ENCODE results near the gene PPARD. TPM values are rescaled to one million over a fixed set of nuclear protein-coding genes. Genes with fewer than 3 reads are reported as not detected.

PPARD gene
- total and polyA plus RNA-seq, 4 experiments from 2014 or later = 2.6 to 38.7 (median 24.0) TPM

DNA sequence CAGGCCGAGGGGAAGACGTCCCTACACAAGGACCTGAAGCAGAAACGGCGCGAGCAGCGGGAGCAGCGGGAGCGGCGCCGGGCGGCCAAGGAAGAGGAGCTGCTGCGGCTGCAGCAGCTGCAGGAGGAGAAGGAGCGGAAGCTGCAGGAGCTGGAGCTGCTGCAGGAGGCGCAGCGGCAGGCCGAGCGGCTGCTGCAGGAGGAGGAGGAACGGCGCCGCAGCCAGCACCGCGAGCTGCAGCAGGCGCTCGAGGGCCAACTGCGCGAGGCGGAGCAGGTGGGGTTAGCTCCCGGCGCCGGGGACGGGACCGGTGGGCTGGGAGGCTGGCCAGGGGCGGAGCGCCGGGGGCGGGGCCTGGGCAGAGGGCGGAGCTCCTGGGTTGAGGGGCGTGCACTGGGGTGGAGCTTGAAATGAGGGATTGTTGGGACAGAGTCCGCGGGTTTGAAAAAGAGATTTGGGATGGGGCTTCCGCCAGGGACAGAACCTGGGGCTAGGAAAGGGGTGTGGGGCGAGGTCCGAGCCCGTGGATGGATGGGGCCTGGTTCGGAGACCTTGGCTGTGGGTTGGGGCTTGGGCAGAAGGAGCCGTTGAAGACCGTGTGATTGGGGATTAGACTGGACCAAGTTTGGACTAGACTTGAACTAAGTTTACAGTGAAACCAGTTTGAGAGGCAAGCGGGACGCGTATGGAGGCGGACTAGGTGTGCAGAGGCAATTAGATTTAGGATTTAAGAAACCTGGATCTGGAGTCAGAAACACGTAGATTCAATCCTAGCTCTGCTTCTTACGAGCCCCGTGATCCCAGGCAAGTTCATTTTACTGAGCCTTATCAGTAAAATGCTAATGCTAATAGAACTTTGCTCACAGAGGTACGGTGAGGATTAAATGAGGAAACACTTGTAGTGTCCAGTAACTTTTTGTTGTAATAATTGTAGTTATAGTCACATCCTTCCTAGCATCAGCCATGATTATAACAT is 23.9 kb upstream of the PPARD start:
- H3K27ac Mint-ChIP-seq = peak overlapping the region in 5 of 7 donors; percentile 41 to 64 (median 62)
- peaks cover 71 to 86% of the 10 kb centered on the region in 2 donors for H3K36me3 Mint-ChIP-seq
- H3K4me3 Mint-ChIP-seq = no peak overlapping the region
- Histone ChIP-seq H3K27ac (ENCODE audit: low read depth, low read length) (no peak overlapping the region), H3K36me3 (ENCODE audit: insufficient read depth, low read length) (peaks cover 70% of the 10 kb centered on the region), H3K4me3 (ENCODE audit: low read length in 2 of 2) (no peak overlapping the region), H3K9me3 (ENCODE audit: control insufficient read depth in 1 of 2, low read length in 2 of 2) (no peaks in the 10 kb centered on the region), H3K27me3 (ENCODE audit: insufficient read depth, low read length) (no peaks in the 10 kb centered on the region), H3K4me1 (ENCODE audit: insufficient read depth, low read length) (peaks cover 28% of the 10 kb centered on the region)
- no peaks in the 10 kb centered on the region for H3K27me3 Mint-ChIP-seq
- ChIA-PET POLR2A (ENCODE audit: partially characterized antibody) (interaction anchor here (1.5 to 26.7 kb wide), 2 partner anchors 14 to 15 kb away, joined by 3 to 805 read pairs; partner anchors contain the start of gene DEF6), CTCF (ENCODE audit: partially characterized antibody) (interaction anchor here (1.7 kb wide), 2 partner anchors 9 to 25 kb away, joined by 5 to 7 read pairs; no protein-coding TSS in a partner anchor)
- H3K4me1 Mint-ChIP-seq = peaks cover 26 to 51% (median 40%) of the 10 kb centered on the region in 4 donors
- peak in 1 of 5 donors; percentile 27 for DNase-seq
- H3K9me3 Mint-ChIP-seq = no peaks in the 10 kb centered on the region
- intact Hi-C loops (cut with micrococcal nuclease) = no loop called here

DNA sequence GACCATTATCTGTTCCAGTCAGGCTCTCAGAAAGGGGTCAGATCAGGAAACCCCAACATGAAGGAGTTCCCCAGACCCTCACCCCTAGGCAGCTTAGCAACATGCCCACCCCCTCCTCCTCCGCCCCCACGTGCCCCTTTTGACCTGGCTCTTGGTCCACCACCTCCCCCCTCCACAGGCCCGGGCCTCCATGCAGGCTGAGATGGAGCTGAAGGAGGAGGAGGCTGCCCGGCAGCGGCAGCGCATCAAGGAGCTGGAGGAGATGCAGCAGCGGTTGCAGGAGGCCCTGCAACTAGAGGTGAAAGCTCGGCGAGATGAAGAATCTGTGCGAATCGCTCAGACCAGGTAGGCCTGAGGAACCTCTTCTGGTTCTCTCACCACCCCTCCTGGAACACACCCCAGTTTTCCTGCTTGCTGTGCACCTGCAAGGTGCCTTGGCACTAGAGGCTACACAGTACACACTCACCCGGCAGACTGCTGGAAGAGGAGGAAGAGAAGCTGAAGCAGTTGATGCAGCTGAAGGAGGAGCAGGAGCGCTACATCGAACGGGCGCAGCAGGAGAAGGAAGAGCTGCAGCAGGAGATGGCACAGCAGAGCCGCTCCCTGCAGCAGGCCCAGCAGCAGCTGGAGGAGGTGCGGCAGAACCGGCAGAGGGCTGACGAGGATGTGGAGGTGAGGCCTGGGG is 22.9 kb upstream of the PPARD start:
- Mint-ChIP-seq H3K9me3 (no peaks in the 10 kb centered on the region), H3K27me3 (no peaks in the 10 kb centered on the region), H3K27ac (peak overlapping the region in 4 of 7 donors; percentile 25 to 90 (median 34)), H3K4me3 (no peak overlapping the region), H3K4me1 (peaks cover 21 to 42% (median 32%) of the 10 kb centered on the region in 4 donors), H3K36me3 (peaks cover 66 to 79% of the 10 kb centered on the region in 2 donors)
- peak overlapping the region; percentile 19 for H3K27ac ChIP-seq (ENCODE audit: low read depth, low read length)
- H3K36me3 ChIP-seq (ENCODE audit: insufficient read depth, low read length) = peaks cover 71% of the 10 kb centered on the region
- H3K9me3 ChIP-seq (ENCODE audit: control insufficient read depth in 1 of 2, low read length in 2 of 2) = no peaks in the 10 kb centered on the region
- no peak overlapping the region for H3K4me3 ChIP-seq (ENCODE audit: low read length in 2 of 2)
- H3K4me1 ChIP-seq (ENCODE audit: insufficient read depth, low read length) = peaks cover 18% of the 10 kb centered on the region
- no peak for DNase-seq
- POLR2A ChIA-PET (ENCODE audit: partially characterized antibody) = interaction anchor here (1.5 to 26.7 kb wide), 2 partner anchors 13 to 16 kb away, joined by 3 to 805 read pairs; partner anchors contain the start of gene DEF6
- H3K27me3 ChIP-seq (ENCODE audit: insufficient read depth, low read length) = no peaks in the 10 kb centered on the region
- intact Hi-C loops (cut with micrococcal nuclease) = no loop called here
- CTCF ChIA-PET (ENCODE audit: partially characterized antibody) = interaction anchor here (0.8 to 1.7 kb wide), 5 partner anchors 8 to 130 kb away, joined by 3 to 7 read pairs (median 5); partner anchors contain the start of gene PPARD

DNA sequence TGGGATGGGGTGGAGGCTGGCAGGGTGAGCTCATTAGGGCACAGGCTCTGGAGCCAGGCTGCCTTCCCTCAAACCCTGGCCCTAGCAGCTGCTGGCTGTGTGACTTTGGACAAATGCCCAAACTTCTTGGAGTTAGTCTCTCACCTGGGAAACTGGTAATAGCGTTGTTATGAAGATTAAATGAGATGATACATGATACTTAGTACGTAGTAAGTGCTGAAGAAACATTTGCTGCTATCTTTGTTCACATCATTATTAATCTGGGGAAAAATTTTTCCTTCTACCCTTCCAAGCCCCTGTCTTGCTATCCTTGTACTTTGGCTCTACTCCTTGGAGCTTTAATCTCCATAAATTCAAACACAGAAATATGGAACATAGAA is 22.3 kb upstream of the PPARD start:
- no peak for DNase-seq
- no peak overlapping the region for H3K4me3 Mint-ChIP-seq
- ChIA-PET CTCF (ENCODE audit: partially characterized antibody) (interaction anchor here (0.8 to 1.7 kb wide), 4 partner anchors 22 to 129 kb away, joined by 3 to 5 read pairs (median 4); partner anchors contain the start of gene PPARD), POLR2A (ENCODE audit: partially characterized antibody) (interaction anchor here (1.1 to 26.7 kb wide), 3 partner anchors 13 to 152 kb away, joined by 3 to 805 read pairs (median 3); partner anchors contain the start of gene DEF6)
- H3K27me3 ChIP-seq (ENCODE audit: insufficient read depth, low read length) = no peaks in the 10 kb centered on the region
- no peaks in the 10 kb centered on the region for H3K9me3 ChIP-seq (ENCODE audit: control insufficient read depth in 1 of 2, low read length in 2 of 2)
- H3K36me3 Mint-ChIP-seq = peaks cover 65 to 78% of the 10 kb centered on the region in 2 donors
- H3K27me3 Mint-ChIP-seq = no peaks in the 10 kb centered on the region
- peaks cover 16 to 37% (median 27%) of the 10 kb centered on the region in 4 donors for H3K4me1 Mint-ChIP-seq
- no peak overlapping the region for H3K4me3 ChIP-seq (ENCODE audit: low read length in 2 of 2)
- H3K9me3 Mint-ChIP-seq = no peaks in the 10 kb centered on the region
- H3K27ac Mint-ChIP-seq = peak overlapping the region; percentile 24 to 83 (median 36)
- intact Hi-C loops (cut with micrococcal nuclease) = no loop called here
- peaks cover 71% of the 10 kb centered on the region for H3K36me3 ChIP-seq (ENCODE audit: insufficient read depth, low read length)
- peaks cover 13% of the 10 kb centered on the region for H3K4me1 ChIP-seq (ENCODE audit: insufficient read depth, low read length)
- H3K27ac ChIP-seq (ENCODE audit: low read depth, low read length) = peak overlapping the region; percentile 19

DNA sequence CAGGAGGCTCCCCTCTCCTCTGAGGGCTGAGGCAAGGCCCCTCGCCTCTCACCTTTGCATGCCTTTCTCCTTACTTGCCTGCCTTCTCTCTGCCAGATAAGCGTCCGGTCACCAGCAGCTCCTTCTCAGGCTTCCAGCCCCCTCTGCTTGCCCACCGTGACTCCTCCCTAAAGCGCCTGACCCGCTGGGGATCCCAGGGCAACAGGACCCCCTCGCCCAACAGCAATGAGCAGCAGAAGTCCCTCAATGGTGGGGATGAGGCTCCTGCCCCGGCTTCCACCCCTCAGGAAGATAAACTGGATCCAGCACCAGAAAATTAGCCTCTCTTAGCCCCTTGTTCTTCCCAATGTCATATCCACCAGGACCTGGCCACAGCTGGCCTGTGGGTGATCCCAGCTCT is 21.3 kb upstream of the PPARD start:
- peak in 1 of 5 donors; percentile 12 for DNase-seq

DNA sequence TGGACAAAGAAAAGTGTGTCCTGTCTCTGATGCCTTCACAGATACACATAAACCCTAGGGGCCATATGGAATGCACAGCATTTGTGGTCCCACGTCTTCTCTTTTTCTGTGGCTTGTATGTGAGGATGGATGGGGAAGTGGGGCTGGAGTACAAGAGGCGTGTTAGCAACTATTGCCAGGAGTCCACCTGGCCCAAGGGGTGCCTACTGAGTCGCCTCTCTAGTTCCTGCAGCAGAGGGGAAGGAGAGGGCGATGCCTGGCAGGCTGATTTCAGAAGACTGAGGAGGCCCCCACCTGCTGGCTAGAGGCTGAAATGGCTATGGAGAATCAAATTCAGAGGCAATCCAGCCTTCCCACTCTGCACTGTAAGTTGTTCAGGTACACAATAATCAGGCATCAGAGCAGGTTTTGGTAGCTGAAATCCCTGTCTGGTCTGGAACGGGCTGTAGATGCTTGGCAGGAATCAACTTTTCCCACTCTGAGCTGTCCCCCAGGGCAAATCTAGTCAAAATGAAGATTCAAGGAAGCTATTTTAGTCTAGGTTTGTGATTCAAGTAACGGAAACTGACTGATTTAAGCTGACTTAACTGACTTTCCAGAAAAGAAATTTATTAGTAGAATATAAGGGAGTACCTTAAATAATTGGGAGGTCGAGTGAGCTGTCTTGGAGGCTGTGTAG is 14.9 kb upstream of the PPARD start:
- Mint-ChIP-seq H3K9me3 (peaks cover 0 to 4% (median 0%) of the 10 kb centered on the region in 8 donors), H3K27me3 (no peaks in the 10 kb centered on the region), H3K4me1 (peaks cover 16 to 25% (median 20%) of the 10 kb centered on the region in 4 donors), H3K4me3 (peak overlapping the region in 5 of 8 donors; percentile 15 to 62 (median 44)), H3K27ac (peak overlapping the region; percentile 19 to 95 (median 82)), H3K36me3 (peaks cover 19 to 34% of the 10 kb centered on the region in 2 donors)
- POLR2A ChIA-PET (ENCODE audit: partially characterized antibody) = interaction anchor here (0.9 to 26.7 kb wide), 6 partner anchors 24 to 140 kb away, joined by 3 to 805 read pairs (median 4); partner anchors contain the start of genes DEF6 and RPL10A
- Histone ChIP-seq H3K27me3 (ENCODE audit: insufficient read depth, low read length) (no peaks in the 10 kb centered on the region), H3K4me1 (ENCODE audit: insufficient read depth, low read length) (peaks cover 24% of the 10 kb centered on the region), H3K4me3 (ENCODE audit: low read length in 2 of 2) (no peak overlapping the region), H3K36me3 (ENCODE audit: insufficient read depth, low read length) (peaks cover 10% of the 10 kb centered on the region), H3K9me3 (ENCODE audit: control insufficient read depth in 1 of 2, low read length in 2 of 2) (no peaks in the 10 kb centered on the region), H3K27ac (ENCODE audit: low read depth, low read length) (no peak overlapping the region)
- intact Hi-C loops (cut with micrococcal nuclease) = loop anchor here (1.0 to 2.0 kb wide), 5 partner anchors 15 to 122 kb away; partner anchors contain the start of genes DEF6 and PPARD
- DNase-seq = peak; percentile 72 to 82 (median 74)
- CTCF ChIA-PET (ENCODE audit: partially characterized antibody) = interaction anchor here (0.6 to 12.5 kb wide), 21 partner anchors 9 to 264 kb away, joined by 3 to 429 read pairs (median 4); partner anchors contain the start of genes DEF6, FANCE, PPARD and RPL10A

More for the DNA sequence above, 21.3 kb upstream of the PPARD start:
- peaks cover 62 to 72% of the 10 kb centered on the region in 2 donors for H3K36me3 Mint-ChIP-seq
- H3K27ac Mint-ChIP-seq = peak overlapping the region in 4 of 7 donors; percentile 44 to 73 (median 70)
- POLR2A ChIA-PET (ENCODE audit: partially characterized antibody) = interaction anchor here (0.6 to 26.7 kb wide), 3 partner anchors 17 to 415 kb away, joined by 3 to 805 read pairs (median 3); partner anchors contain the start of gene DEF6
- no peaks in the 10 kb centered on the region for H3K27me3 ChIP-seq (ENCODE audit: insufficient read depth, low read length)
- intact Hi-C loops (cut with micrococcal nuclease) = no loop called here
- H3K27ac ChIP-seq (ENCODE audit: low read depth, low read length) = no peak overlapping the region
- CTCF ChIA-PET (ENCODE audit: partially characterized antibody) = interaction anchor here (0.9 to 1.4 kb wide), 5 partner anchors 12 to 28 kb away, joined by 3 to 4 read pairs (median 4); partner anchors contain the start of gene DEF6
- no peaks in the 10 kb centered on the region for H3K9me3 Mint-ChIP-seq
- peaks cover 5% of the 10 kb centered on the region for H3K4me1 ChIP-seq (ENCODE audit: insufficient read depth, low read length)
- peaks cover 71% of the 10 kb centered on the region for H3K36me3 ChIP-seq (ENCODE audit: insufficient read depth, low read length)
- no peak overlapping the region for H3K4me3 ChIP-seq (ENCODE audit: low read length in 2 of 2)
- peaks cover 14 to 28% (median 21%) of the 10 kb centered on the region in 4 donors for H3K4me1 Mint-ChIP-seq
- H3K9me3 ChIP-seq (ENCODE audit: control insufficient read depth in 1 of 2, low read length in 2 of 2) = no peaks in the 10 kb centered on the region
- H3K27me3 Mint-ChIP-seq = no peaks in the 10 kb centered on the region
- no peak overlapping the region for H3K4me3 Mint-ChIP-seq

DNA sequence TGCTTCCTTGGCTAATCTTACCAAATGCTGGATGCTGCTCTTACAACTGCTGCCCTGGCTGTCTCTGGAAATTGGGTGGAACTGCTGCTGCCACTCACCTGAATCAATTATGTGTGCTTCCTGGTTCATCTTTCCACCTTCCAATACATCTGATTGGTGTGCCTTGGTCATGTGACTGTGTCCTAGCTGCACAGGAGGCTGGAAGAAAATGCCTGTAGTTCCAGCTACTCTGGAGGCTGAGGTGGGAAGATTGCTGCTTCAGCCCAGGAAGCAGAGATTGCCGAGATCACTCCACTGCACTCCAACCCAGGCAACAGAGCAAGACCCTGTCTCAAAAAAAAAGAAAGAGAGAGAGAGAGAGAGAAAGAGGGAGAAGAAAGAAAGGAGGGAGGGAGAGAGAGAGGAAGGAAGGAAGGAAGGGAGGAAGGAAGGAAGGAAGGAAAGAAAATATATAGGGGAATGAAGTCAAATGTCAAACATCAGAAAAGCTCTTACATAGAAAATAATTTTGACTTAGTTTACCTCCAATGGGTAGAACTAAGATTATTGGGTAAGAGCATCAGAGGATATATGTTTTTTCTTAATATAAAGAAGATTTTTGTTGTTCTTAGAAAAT is 14.1 kb upstream of the PPARD start:
- CTCF ChIA-PET (ENCODE audit: partially characterized antibody) = interaction anchor here (0.5 to 12.5 kb wide), 22 partner anchors 10 to 263 kb away, joined by 3 to 429 read pairs (median 4); partner anchors contain the start of genes DEF6, FANCE, PPARD and RPL10A
- peaks cover 19 to 30% of the 10 kb centered on the region in 2 donors for H3K36me3 Mint-ChIP-seq
- Histone ChIP-seq H3K27me3 (ENCODE audit: insufficient read depth, low read length) (no peaks in the 10 kb centered on the region), H3K36me3 (ENCODE audit: insufficient read depth, low read length) (peaks cover 3% of the 10 kb centered on the region), H3K9me3 (ENCODE audit: control insufficient read depth in 1 of 2, low read length in 2 of 2) (no peaks in the 10 kb centered on the region), H3K4me3 (ENCODE audit: low read length in 2 of 2) (no peak overlapping the region), H3K4me1 (ENCODE audit: insufficient read depth, low read length) (peaks cover 29% of the 10 kb centered on the region), H3K27ac (ENCODE audit: low read depth, low read length) (no peak overlapping the region)
- H3K4me3 Mint-ChIP-seq = no peak overlapping the region
- DNase-seq = no peak
- intact Hi-C loops (cut with micrococcal nuclease) = no loop called here
- H3K27ac Mint-ChIP-seq = peak overlapping the region in 5 of 7 donors; percentile 15 to 88 (median 79)
- POLR2A ChIA-PET (ENCODE audit: partially characterized antibody) = interaction anchor here (0.5 to 26.7 kb wide), 7 partner anchors 24 to 231 kb away, joined by 3 to 805 read pairs (median 3); partner anchors contain the start of genes DEF6 and RPL10A
- peaks cover 0 to 4% (median 0%) of the 10 kb centered on the region in 8 donors for H3K9me3 Mint-ChIP-seq
- no peaks in the 10 kb centered on the region for H3K27me3 Mint-ChIP-seq
- peaks cover 14 to 33% (median 19%) of the 10 kb centered on the region in 4 donors for H3K4me1 Mint-ChIP-seq
